ENCODE data around the gene CLDN12. TPM values are rescaled to one million over a fixed set of nuclear protein-coding genes. Genes with fewer than 3 reads are reported as not detected.
A peak's percentile ranks its signal among the peaks of the same experiment; 100 is the strongest.

Gene CLDN12
- total RNA-seq, 1 donor from 2014 or later = 41.0 TPM

DNA sequence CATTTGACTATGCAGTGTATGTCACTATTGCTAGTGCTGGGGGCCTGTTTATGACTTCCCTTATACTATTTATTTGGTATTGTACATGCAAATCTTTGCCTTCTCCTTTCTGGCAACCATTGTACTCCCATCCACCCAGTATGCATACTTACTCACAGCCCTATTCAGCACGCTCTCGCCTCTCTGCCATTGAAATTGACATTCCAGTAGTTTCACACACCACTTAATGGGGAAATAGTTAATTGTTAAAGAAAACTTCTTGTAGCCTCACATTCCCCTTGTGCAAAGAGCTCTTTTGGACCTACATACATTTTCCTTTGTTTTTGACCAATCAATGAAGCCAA lies 9.9 kb downstream of the CLDN12 start:
- no peaks in the 10 kb centered on the region for H3K9me3 Mint-ChIP-seq
- no peaks in the 10 kb centered on the region for H3K36me3 Mint-ChIP-seq (ENCODE audit: low read depth)
- H3K4me3 Mint-ChIP-seq = no peak overlapping the region
- peak; percentile 10 for TF ChIP-seq CTCF (conservative IDR thresholded peaks at IDR 0.05)
- no peaks in the 10 kb centered on the region for H3K4me1 Mint-ChIP-seq
- no peak overlapping the region for H3K27ac Mint-ChIP-seq (ENCODE audit: unreplicated experiment)
- DNase-seq (ENCODE audit: low read depth, low spot score) = no peak
- no peaks in the 10 kb centered on the region for H3K27me3 Mint-ChIP-seq (ENCODE audit: low read depth)

GRCh38 chr7:90421651-90422050 lies 18.4 kb downstream of the CLDN12 start:
- no peak for DNase-seq (ENCODE audit: low read depth, low spot score)
- H3K9me3 Mint-ChIP-seq = no peaks in the 10 kb centered on the region
- TF ChIP-seq CTCF (conservative IDR thresholded peaks at IDR 0.05) = no peak
- no peak overlapping the region for H3K27ac Mint-ChIP-seq (ENCODE audit: unreplicated experiment)
- no peak overlapping the region for H3K4me3 Mint-ChIP-seq
- no peaks in the 10 kb centered on the region for H3K4me1 Mint-ChIP-seq
- peaks cover 3% of the 10 kb centered on the region for H3K36me3 Mint-ChIP-seq (ENCODE audit: low read depth)
- no peaks in the 10 kb centered on the region for H3K27me3 Mint-ChIP-seq (ENCODE audit: low read depth)

DNA sequence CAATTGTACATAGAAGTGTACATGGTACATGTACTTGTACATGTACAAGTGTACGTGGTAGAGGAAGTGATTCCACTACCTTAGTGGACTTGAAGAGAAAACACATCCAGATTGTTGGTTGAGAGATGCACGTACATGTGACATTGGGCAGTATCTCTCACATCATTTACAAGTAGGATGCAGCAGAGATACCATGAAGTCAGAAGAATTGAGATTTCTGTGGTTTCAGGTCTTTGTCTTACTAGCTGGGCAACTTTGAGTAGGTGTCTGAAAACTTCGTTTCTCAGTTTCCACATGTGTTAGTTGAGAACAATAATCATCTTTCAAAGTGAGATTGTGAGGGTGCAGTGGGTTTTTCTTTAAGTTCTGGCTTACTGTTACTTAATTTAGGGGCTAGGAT lies 21.5 kb downstream of the CLDN12 start:
- peaks cover 3% of the 10 kb centered on the region for H3K36me3 Mint-ChIP-seq (ENCODE audit: low read depth)
- H3K9me3 Mint-ChIP-seq = no peaks in the 10 kb centered on the region
- no peak for DNase-seq (ENCODE audit: low read depth, low spot score)
- H3K4me1 Mint-ChIP-seq = no peaks in the 10 kb centered on the region
- H3K27ac Mint-ChIP-seq (ENCODE audit: unreplicated experiment) = no peak overlapping the region
- no peak for TF ChIP-seq CTCF (conservative IDR thresholded peaks at IDR 0.05)
- H3K4me3 Mint-ChIP-seq = no peak overlapping the region
- H3K27me3 Mint-ChIP-seq (ENCODE audit: low read depth) = no peaks in the 10 kb centered on the region

DNA sequence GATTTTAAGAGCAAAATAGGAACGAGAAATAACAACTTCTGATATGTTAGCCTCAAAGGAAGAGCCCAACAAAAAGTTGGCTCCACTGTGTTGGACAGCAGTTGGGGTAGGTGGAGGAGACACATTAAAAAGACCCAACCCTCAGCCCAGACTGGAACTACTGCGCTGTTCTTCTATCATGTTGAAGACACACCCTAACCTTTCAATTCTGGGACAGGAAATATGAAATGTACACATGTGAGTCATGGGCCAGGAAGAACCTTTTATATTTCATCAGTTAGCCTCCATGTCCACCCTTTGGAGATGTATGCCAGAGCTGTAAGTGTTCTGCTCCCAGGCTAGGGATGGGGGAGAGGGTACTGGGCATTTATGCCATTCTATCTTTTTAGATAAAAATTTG lies 22.1 kb downstream of the CLDN12 start:
- DNase-seq (ENCODE audit: low read depth, low spot score) = no peak
- Mint-ChIP-seq H3K9me3 (no peaks in the 10 kb centered on the region), H3K36me3 (ENCODE audit: low read depth) (peaks cover 3% of the 10 kb centered on the region), H3K4me3 (no peak overlapping the region), H3K27me3 (ENCODE audit: low read depth) (no peaks in the 10 kb centered on the region), H3K4me1 (no peaks in the 10 kb centered on the region), H3K27ac (ENCODE audit: unreplicated experiment) (no peak overlapping the region)
- TF ChIP-seq CTCF (conservative IDR thresholded peaks at IDR 0.05) = no peak

DNA sequence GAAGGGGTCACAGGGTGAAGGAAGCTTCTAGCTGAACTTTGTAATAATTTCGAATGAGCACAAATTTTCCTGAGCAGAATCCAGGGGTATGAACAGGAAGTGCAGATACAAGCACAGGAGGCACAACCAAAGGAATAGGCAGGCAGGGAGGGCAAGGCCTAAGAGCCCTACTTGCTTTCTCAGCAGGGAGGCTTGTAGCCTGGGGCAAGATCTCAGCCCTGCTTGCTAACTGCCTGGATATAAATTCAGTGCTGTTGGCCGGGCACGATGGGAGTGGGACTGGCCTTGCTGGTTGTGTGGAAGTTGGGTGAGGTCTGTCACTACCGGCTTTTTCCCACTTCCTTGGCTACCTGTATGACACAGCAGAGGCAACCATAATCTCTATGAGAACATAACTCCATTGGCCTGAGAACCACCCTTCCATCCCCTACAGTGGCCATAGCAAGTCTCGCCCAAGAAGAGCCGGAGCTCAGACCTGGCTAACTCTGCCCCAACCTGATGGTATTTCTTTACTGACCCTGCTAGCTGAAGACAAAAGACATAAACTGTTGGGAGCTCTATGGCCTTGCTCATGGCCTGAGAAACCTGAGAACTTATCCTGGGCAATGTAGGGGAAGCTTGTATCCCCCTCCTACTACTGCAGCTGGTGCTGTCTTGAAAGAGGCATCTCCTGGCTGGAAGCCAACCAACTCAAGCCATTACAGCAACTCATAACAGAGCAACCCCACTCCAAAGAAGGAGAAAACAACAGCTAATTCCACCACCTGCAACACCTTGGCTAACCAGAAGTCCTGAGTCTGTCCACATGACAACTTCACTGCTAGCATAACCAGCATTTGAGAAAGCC lies 27.6 kb downstream of the CLDN12 start:
- peaks cover 7% of the 10 kb centered on the region for H3K36me3 Mint-ChIP-seq (ENCODE audit: low read depth)
- H3K4me1 Mint-ChIP-seq = no peaks in the 10 kb centered on the region
- no peak for DNase-seq (ENCODE audit: low read depth, low spot score)
- H3K4me3 Mint-ChIP-seq = no peak overlapping the region
- no peak for TF ChIP-seq CTCF (conservative IDR thresholded peaks at IDR 0.05)
- no peaks in the 10 kb centered on the region for H3K27me3 Mint-ChIP-seq (ENCODE audit: low read depth)
- H3K27ac Mint-ChIP-seq (ENCODE audit: unreplicated experiment) = no peak overlapping the region
- peaks cover 3% of the 10 kb centered on the region for H3K9me3 Mint-ChIP-seq
